Stimulated activated naive B cell treated with anti-CD40 and anti-IgM and Interleukin-4, amounts not matched to agents 10 μg/mL and 1 μg/mL and 100 μg/mL, for 72 hours (primary cell): Measurements from ENCODE around the gene PFKL.

Experiments used
- ATAC-seq, 2 donors: fragments of 150-1000 bp; cut with Tn5 transposase; replicated peaks; 2 replicates each; pipeline ENCODE4 v1.10.0; 2021; ENCODE audit warnings: moderate library complexity in 1 of 2
- DNase-seq: peaks from one replicate; pipeline ENCODE4 v3.0.0; 2021
- H3K27ac Mint-ChIP-seq: one replicate; pipeline ENCODE4 v1.8.0; 2022; ENCODE audit warnings: mild to moderate bottlenecking, mixed read lengths
- H3K27me3 Mint-ChIP-seq, 2 donors: one replicate each; pipeline ENCODE4 v1.8.0; 2022; ENCODE audit warnings: mixed read lengths in 2 of 2
- H3K36me3 Mint-ChIP-seq, 2 donors: one replicate each; pipeline ENCODE4 v1.8.0; 2022; ENCODE audit warnings: mixed read lengths in 2 of 2, mild to moderate bottlenecking in 1 of 2
- H3K4me1 Mint-ChIP-seq, 2 donors: one replicate each; pipeline ENCODE4 v1.8.0; 2022; ENCODE audit warnings: mixed read lengths in 2 of 2, mild to moderate bottlenecking in 1 of 2
- H3K4me3 Mint-ChIP-seq, 2 donors: one replicate each; pipeline ENCODE4 v1.8.0; 2022; ENCODE audit warnings: mild to moderate bottlenecking in 2 of 2, mixed read lengths in 2 of 2, moderate library complexity in 1 of 2
- H3K9me3 Mint-ChIP-seq, 2 donors: one replicate each; pipeline ENCODE4 v1.8.0; 2022; ENCODE audit warnings: mixed read lengths in 2 of 2, mild to moderate bottlenecking in 1 of 2

PFKL gene

GRCh38 chr21:44329971-44330681 is 30.3 kb downstream of the PFKL start:
- no peaks in the 10 kb centered on the region for H3K27me3 Mint-ChIP-seq
- H3K4me3 Mint-ChIP-seq = no peak overlapping the region
- DNase-seq = no peak
- H3K9me3 Mint-ChIP-seq = no peaks in the 10 kb centered on the region
- ATAC-seq = peak; percentile 8 to 17
- peak overlapping the region; percentile 75 for H3K27ac Mint-ChIP-seq
- peaks cover 0 to 2% of the 10 kb centered on the region in 2 donors for H3K4me1 Mint-ChIP-seq
- peaks cover 28 to 44% of the 10 kb centered on the region in 2 donors for H3K36me3 Mint-ChIP-seq

GRCh38 chr21:44330698-44331097 is 30.8 kb downstream of the PFKL start:
- Mint-ChIP-seq H3K9me3 (no peaks in the 10 kb centered on the region), H3K4me3 (no peak overlapping the region), H3K4me1 (peaks cover 0 to 2% of the 10 kb centered on the region in 2 donors), H3K27ac (no peak overlapping the region), H3K36me3 (peaks cover 25 to 41% of the 10 kb centered on the region in 2 donors), H3K27me3 (no peaks in the 10 kb centered on the region)
- peak; percentile 2 to 8 for ATAC-seq
- DNase-seq = no peak

GRCh38 chr21:44331209-44331608 is 31.4 kb downstream of the PFKL start:
- Mint-ChIP-seq H3K4me1 (peaks cover 0 to 2% of the 10 kb centered on the region in 2 donors), H3K36me3 (peaks cover 25 to 39% of the 10 kb centered on the region in 2 donors), H3K9me3 (no peaks in the 10 kb centered on the region), H3K27me3 (no peaks in the 10 kb centered on the region), H3K4me3 (no peak overlapping the region), H3K27ac (peak overlapping the region; percentile 65)
- DNase-seq (no peak), ATAC-seq (no peak)

DNA sequence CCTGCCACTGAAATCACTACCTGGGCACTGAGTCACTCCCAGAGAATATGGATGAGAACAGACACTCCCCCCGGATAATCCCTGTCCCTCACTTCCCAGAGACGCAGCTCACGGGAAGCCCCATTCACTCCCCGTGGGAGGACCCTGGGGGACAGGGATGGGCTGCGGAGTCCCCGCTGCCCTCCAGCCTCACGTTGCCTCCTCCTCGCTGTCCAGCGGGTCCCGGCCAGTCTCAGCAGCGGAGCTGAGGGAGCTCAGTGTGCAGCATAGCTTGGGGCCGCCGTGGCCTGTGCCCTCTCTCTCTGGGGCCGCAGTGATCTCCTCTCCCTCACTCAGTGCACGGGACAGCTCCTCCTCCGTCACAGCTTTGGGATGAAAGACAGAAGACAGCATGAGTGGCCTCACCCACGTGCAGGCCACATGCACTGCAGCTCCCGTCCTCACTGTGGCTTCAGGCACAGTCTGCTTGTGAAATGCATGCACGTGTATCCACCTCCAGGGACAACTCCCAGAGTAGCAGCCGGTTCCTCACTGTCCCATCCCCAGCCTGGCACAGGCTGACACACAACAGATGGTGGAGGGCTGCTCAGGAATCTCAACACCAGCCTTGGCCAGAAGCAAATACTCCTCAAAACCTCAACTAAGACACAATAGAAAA is 31.9 kb downstream of the PFKL start:
- ATAC-seq = no peak
- H3K4me1 Mint-ChIP-seq = peaks cover 0 to 2% of the 10 kb centered on the region in 2 donors
- no peaks in the 10 kb centered on the region for H3K9me3 Mint-ChIP-seq
- no peak overlapping the region for H3K4me3 Mint-ChIP-seq
- DNase-seq = no peak
- peaks cover 28 to 43% of the 10 kb centered on the region in 2 donors for H3K36me3 Mint-ChIP-seq
- no peaks in the 10 kb centered on the region for H3K27me3 Mint-ChIP-seq
- peak overlapping the region; percentile 87 for H3K27ac Mint-ChIP-seq

GRCh38 chr21:44332383-44332782 is 32.5 kb downstream of the PFKL start:
- ATAC-seq (no peak), DNase-seq (no peak)
- Mint-ChIP-seq H3K27ac (peak overlapping the region; percentile 90), H3K9me3 (no peaks in the 10 kb centered on the region), H3K27me3 (no peaks in the 10 kb centered on the region), H3K4me3 (no peak overlapping the region), H3K36me3 (peaks cover 28 to 48% of the 10 kb centered on the region in 2 donors), H3K4me1 (peaks cover 2 to 5% of the 10 kb centered on the region in 2 donors)

DNA sequence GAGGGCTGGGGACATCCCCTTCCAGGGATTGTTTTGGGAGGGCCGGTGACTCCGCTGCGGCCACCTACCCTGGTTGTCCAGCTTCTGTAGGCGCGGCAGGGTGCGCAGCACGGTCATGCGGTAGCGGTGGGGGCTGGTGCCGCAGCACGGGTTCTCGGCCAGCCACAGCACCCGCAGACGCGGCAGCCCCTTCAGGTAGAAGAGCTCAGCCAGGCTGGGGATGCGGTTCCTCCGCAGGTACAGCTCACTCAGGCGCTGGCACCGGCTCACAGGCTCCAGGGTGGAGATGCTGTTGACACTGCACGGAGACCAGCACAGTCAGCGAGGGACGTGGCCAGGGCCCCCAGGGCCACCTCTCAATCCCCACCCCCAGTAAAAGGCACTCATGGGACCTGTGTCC is 33.1 kb downstream of the PFKL start:
- DNase-seq (no peak), ATAC-seq (no peak)
- peak overlapping the region; percentile 90 for H3K27ac Mint-ChIP-seq
- H3K36me3 Mint-ChIP-seq = peaks cover 27 to 48% of the 10 kb centered on the region in 2 donors
- H3K9me3 Mint-ChIP-seq = no peaks in the 10 kb centered on the region
- no peaks in the 10 kb centered on the region for H3K27me3 Mint-ChIP-seq
- H3K4me3 Mint-ChIP-seq = no peak overlapping the region
- peaks cover 2 to 11% of the 10 kb centered on the region in 2 donors for H3K4me1 Mint-ChIP-seq

GRCh38 chr21:44333509-44334328 is 33.9 kb downstream of the PFKL start:
- H3K9me3 Mint-ChIP-seq = no peaks in the 10 kb centered on the region
- peak overlapping the region; percentile 90 for H3K27ac Mint-ChIP-seq
- H3K4me3 Mint-ChIP-seq = no peak overlapping the region
- DNase-seq = no peak
- ATAC-seq = no peak
- peaks cover 4 to 16% of the 10 kb centered on the region in 2 donors for H3K4me1 Mint-ChIP-seq
- no peaks in the 10 kb centered on the region for H3K27me3 Mint-ChIP-seq
- H3K36me3 Mint-ChIP-seq = peaks cover 22 to 43% of the 10 kb centered on the region in 2 donors

- H3K4me3 Mint-ChIP-seq = no peak overlapping the region
- H3K27me3 Mint-ChIP-seq = no peaks in the 10 kb centered on the region
- DNase-seq (no peak), ATAC-seq (no peak)
- peaks cover 25 to 40% of the 10 kb centered on the region in 2 donors for H3K36me3 Mint-ChIP-seq
- H3K27ac Mint-ChIP-seq = no peak overlapping the region
- H3K9me3 Mint-ChIP-seq = no peaks in the 10 kb centered on the region
- peaks cover 6 to 19% of the 10 kb centered on the region in 2 donors for H3K4me1 Mint-ChIP-seq
These were observed 34.6 kb downstream of the PFKL start for GRCh38 chr21:44334329-44335030.

DNA sequence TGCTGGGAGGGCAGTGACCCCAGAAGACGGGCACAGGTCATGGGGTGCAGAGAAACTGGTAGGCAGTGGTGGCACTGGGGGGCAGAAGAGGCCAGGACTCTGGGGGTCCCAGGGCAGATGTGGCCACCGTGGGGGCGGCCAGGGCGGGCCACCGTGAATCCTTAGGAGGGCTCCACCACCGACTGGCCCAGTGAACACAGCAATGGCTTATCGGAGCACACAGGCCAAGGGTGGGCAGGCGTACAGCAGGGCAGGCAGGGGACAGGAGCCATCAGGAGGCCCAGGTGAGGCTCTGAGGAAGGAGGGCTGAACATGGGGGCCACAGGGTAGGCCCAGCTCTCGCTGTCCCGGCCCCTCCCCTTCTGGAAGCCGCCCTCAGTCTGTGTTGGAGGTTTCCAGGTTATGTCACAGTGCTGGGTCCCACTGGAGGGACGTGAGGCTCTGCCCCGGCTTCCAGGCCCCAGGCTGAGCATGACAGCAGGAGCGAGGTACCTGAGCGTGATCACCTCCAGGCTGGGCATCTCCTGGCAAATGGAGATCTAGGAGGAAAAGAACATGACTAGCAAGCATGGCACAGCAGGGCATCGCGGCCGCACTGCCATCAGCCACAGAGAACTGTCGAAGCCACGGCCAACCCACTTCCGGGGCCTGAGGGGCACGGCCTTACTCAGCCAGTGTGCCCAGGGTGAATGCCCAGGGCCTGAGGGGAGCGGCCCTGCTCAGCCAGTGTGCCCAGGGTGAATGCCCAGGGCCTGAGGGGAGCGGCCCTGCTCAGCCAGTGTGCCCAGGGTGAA is 35.6 kb downstream of the PFKL start:
- Mint-ChIP-seq H3K4me1 (peaks cover 8 to 27% of the 10 kb centered on the region in 2 donors), H3K27ac (no peak overlapping the region), H3K27me3 (no peaks in the 10 kb centered on the region), H3K36me3 (peaks cover 25 to 37% of the 10 kb centered on the region in 2 donors), H3K4me3 (no peak overlapping the region), H3K9me3 (no peaks in the 10 kb centered on the region)
- DNase-seq = no peak
- no peak for ATAC-seq

GRCh38 chr21:44337449-44337848 is 37.6 kb downstream of the PFKL start:
- Mint-ChIP-seq H3K27ac (peak overlapping the region; percentile 65), H3K36me3 (peaks cover 17 to 27% of the 10 kb centered on the region in 2 donors)

GRCh38 chr21:44337941-44338895 is 38.4 kb downstream of the PFKL start:
- H3K4me1 Mint-ChIP-seq = peaks cover 16 to 34% of the 10 kb centered on the region in 2 donors
- H3K36me3 Mint-ChIP-seq = peaks cover 14 to 21% of the 10 kb centered on the region in 2 donors
- ATAC-seq = peak; percentile 9 to 10
- H3K9me3 Mint-ChIP-seq = no peaks in the 10 kb centered on the region
- peak overlapping the region; percentile 45 to 70 for H3K4me3 Mint-ChIP-seq
- no peaks in the 10 kb centered on the region for H3K27me3 Mint-ChIP-seq
- DNase-seq = peak; percentile 37
- H3K27ac Mint-ChIP-seq = peak overlapping the region; percentile 65

More at GRCh38 chr21:44337449-44337848, 37.6 kb downstream of the PFKL start:
- Mint-ChIP-seq H3K27me3 (no peaks in the 10 kb centered on the region), H3K4me1 (peaks cover 18 to 34% of the 10 kb centered on the region in 2 donors), H3K9me3 (no peaks in the 10 kb centered on the region), H3K4me3 (no peak overlapping the region)
- DNase-seq (no peak), ATAC-seq (no peak)
